Measurements from ENCODE around the gene SPPL3. TPM values are rescaled to one million over a fixed set of nuclear protein-coding genes. Genes with fewer than 3 reads are reported as not detected.

Gene SPPL3
- total RNA-seq, 4 donors from 2014 or later = 16.8 to 28.7 (median 22.7) TPM

DNA sequence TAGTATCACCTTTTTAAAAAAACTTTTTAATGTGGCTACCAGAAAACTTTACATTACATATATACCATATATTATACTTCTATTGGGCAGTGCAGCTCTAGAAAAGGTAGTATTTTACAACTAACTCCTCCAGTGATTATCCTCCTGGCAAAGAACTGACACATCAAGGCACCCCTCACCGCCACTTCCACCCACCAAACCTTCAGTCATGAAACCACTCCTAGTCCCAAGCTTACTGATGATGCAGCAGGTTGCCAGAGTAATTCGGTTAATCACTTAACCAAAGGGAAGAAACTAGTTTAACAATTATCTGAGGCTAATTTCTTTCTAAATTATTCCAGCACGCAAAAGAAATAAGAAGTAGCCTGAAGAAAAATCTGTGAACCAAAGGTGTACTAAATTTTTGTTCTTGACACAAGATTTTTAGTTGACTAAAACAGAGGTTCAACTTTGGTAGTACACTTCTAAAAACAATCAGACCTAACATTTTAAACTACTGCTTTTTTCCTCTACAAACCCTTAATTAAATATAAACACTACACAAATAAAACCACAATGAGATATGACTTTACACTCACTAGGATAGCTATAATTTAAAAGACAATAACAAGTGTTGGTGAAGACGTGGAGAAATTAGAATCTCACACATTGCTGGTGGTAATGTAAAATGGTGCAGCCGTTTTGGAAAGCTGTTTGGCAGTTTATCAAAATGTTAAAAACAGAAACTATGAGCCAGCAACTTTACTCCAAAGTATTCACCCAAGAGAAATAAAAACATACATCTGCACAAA lies 16.7 kb downstream of the SPPL3 start:
- DNase-seq (ENCODE audit: low spot score) (no peak), ATAC-seq (ENCODE audit: low FRiP score) (no peak)
- TF ChIP-seq, protein P1, sequence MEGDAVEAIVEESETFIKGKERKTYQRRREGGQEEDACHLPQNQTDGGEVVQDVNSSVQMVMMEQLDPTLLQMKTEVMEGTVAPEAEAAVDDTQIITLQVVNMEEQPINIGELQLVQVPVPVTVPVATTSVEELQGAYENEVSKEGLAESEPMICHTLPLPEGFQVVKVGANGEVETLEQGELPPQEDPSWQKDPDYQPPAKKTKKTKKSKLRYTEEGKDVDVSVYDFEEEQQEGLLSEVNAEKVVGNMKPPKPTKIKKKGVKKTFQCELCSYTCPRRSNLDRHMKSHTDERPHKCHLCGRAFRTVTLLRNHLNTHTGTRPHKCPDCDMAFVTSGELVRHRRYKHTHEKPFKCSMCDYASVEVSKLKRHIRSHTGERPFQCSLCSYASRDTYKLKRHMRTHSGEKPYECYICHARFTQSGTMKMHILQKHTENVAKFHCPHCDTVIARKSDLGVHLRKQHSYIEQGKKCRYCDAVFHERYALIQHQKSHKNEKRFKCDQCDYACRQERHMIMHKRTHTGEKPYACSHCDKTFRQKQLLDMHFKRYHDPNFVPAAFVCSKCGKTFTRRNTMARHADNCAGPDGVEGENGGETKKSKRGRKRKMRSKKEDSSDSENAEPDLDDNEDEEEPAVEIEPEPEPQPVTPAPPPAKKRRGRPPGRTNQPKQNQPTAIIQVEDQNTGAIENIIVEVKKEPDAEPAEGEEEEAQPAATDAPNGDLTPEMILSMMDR (IDR thresholded peaks at IDR 0.05) = no peak

DNA sequence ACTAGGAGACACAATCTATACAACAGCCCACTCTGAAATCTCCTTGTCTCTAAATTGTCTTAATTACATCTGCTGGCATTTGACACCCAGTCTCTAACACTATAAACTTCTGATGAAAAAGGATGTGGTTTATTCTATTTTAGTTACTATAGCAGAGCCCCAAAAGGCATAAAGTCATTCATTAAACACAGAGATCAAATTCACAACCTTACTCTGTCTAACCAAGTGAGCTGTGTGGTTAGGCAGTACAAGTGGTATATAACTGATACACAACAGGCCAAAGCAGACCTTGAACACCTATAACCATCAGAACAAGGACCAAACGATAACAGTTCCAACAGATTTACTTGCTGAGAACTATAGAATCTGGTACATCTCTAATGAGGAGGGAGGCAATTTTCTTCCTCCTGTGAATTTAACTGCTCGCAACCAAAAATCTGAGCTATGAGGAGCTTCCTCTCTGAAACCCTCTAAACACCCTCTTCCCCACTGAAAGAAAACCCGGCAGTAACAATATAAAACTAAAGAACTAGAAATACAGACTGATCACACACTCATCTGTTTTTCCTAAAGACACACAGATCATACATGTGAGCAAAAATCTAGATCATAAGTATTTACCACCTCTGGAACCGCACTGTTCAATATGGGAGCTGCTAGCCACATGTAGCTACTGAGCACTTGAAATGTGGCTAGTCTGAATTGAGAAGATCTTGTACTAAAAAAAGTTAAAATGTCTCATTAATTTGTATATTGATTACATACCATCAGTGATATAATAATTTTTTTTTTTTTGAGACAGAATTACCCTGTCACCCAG lies 17.7 kb downstream of the SPPL3 start:
- no peak for DNase-seq (ENCODE audit: low spot score)
- ATAC-seq (ENCODE audit: low FRiP score) = no peak
- TF ChIP-seq, protein P1 (IDR thresholded peaks at IDR 0.05) = no peak

DNA sequence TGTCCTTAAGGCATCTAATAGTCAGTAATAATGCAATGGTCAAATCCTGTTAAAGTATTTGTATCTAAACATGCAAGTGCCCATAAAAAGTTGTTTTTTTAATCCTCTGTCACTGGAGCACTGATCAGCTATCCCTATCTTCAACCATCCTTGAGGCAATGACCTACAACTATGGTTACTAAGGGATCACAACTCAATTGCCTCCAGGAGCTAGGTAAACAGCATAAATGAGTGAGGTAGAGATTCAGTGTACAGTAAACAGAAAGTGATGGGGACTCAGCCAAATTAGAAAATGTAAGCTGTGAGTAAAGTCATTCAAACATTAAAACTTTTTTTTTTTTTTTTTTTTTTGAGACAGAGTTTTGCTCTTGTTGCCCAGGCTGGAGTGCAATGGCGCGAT lies 18.6 kb downstream of the SPPL3 start:
- no peak for ATAC-seq (ENCODE audit: low FRiP score)

DNA sequence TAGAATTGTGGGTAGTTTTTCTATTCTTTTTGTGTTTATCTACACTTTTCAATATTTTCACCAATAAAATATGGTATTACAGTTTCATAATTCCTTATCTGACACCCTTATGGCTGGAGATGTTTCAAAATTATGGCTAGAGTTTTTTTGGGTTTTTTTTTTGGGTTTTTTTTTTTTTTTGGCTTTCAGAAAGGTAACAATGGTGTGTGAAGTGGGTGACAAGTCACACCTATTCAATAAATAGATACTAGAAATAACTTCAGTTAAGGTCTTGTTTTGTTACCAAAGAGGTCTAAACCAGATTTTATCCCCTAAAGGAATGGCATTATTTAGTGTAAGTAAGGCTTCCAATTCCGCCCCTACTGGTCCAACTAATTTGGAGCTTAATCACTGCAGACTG lies 19.5 kb downstream of the SPPL3 start:
- DNase-seq (ENCODE audit: low spot score) = no peak
- ATAC-seq (ENCODE audit: low FRiP score) = no peak
- TF ChIP-seq, protein P1 (IDR thresholded peaks at IDR 0.05) = no peak

More for the DNA sequence above, 18.6 kb downstream of the SPPL3 start:
- no peak for DNase-seq (ENCODE audit: low spot score)
- TF ChIP-seq, protein P1 (IDR thresholded peaks at IDR 0.05) = no peak

DNA sequence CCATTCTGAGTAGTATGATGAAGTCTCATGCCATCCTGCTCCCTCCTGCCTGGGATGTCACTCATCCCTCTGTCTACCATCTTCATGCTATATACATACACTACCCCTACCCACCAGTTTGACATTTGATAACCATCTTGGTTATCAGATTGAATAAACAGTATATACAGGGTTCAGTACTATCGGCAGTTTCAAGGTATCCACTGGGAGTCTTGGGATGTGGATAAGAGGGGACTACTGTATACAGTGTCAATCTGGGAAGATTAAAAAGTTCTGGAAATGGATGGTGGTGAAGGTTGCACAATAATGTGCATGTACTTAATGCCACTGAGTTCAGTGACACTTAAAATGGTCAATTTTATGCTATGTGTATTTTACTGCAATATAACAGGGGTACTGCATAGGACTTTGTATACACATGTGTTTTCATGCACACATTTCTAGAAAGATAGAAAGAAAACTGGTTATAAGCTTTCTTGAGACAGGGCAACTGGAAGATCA lies 22.1 kb downstream of the SPPL3 start:
- no peak for ATAC-seq (ENCODE audit: low FRiP score)
- TF ChIP-seq, protein P1 (IDR thresholded peaks at IDR 0.05) = no peak
- DNase-seq (ENCODE audit: low spot score) = no peak

DNA sequence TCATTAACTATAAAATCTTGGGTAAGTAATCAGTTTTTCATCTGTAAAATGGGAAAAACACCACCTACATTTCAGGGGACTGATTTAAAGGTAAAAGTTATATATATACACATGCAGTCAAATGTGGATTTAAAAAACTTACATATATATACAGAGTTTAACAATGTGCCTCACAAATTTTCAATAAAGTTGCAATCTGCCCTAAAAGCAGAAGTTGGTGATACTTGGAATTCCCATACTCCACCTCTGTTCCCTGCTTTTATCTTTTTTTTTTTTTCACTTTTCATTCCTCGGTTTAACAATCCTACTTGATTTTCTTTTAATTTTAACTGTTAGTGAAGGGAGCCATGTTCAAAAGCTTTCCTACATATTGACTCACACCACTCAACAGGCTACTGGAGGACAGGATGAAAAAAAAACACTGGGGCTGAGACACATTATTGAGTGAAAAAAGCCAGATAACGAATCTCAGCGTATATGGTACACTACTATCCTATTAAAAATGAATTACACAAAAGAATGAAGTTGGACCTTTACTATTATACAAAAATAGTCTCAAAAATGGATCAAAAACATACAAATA lies 24.3 kb downstream of the SPPL3 start:
- DNase-seq (ENCODE audit: low spot score) = no peak
- no peak for ATAC-seq (ENCODE audit: low FRiP score)
- TF ChIP-seq, protein P1 (IDR thresholded peaks at IDR 0.05) = no peak
